ENCODE results near the gene LTBP4. TPM values are rescaled to one million over a fixed set of nuclear protein-coding genes. Genes with fewer than 3 reads are reported as not detected.

The LTBP4 gene
- total RNA-seq, 1 experiment from 2014 or later: 30.8 TPM

GRCh38 chr19:40662925-40663694 is 61.9 kb downstream of the LTBP4 start:
- Histone ChIP-seq H3K9me3 (no peaks in the 10 kb centered on the region), H3K36me3 (ENCODE audit: control insufficient read depth, insufficient read depth, low read length) (no peaks in the 10 kb centered on the region), H3K4me3 (ENCODE audit: low read depth, low read length) (peak overlapping the region; percentile 86), H3K4me1 (no peaks in the 10 kb centered on the region), H3K27me3 (replicated peaks; ENCODE audit: control insufficient read depth, insufficient read depth, low read length) (no peaks in the 10 kb centered on the region)
- no peaks in the 10 kb centered on the region for H3K4me1 Mint-ChIP-seq (ENCODE audit: low read depth, unreplicated experiment)
- H3K9me3 Mint-ChIP-seq (ENCODE audit: unreplicated experiment): no peaks in the 10 kb centered on the region
- peak overlapping the region; percentile 82 for H3K4me3 Mint-ChIP-seq (ENCODE audit: unreplicated experiment)
- ChIA-PET POLR2A (interaction anchor here (0.9 to 1.4 kb wide), 4 partner anchors 53 to 115 kb away, joined by 3 to 5 read pairs (median 4); partner anchors contain the start of genes ACTMAP and RAB4B), CTCF (interaction anchor here (0.7 to 2.5 kb wide), 15 partner anchors 9 to 679 kb away, joined by 3 to 11 read pairs (median 5); partner anchors contain the start of genes ACTMAP, EGLN2, ITPKC and NUMBL)
- peak in 1 of 2 experiments; percentile 98 for TF ChIP-seq CTCF (IDR thresholded peaks at IDR 0.05; ENCODE audit: insufficient read depth in 1 of 2, low read depth in 1 of 2, low read length in 1 of 2, severe bottlenecking in 1 of 2, unreplicated experiment in 1 of 2)
- H3K27me3 Mint-ChIP-seq (ENCODE audit: insufficient read depth, unreplicated experiment): no peaks in the 10 kb centered on the region
- intact Hi-C loops (cut with micrococcal nuclease; ENCODE audit: unreplicated experiment): loop anchor here (2.0 to 10.0 kb wide), 4 partner anchors 92 to 600 kb away; partner anchors contain the start of genes ACTMAP, EGLN2 and SNRPA
- no TSS peak for BruUV-seq (replicated peaks)
- peaks cover 9% of the 10 kb centered on the region for H3K36me3 Mint-ChIP-seq (ENCODE audit: insufficient read depth, unreplicated experiment)
- peak; percentile 88 to 95 for DNase-seq
- peak overlapping the region; percentile 68 for H3K27ac Mint-ChIP-seq (ENCODE audit: unreplicated experiment)

- Mint-ChIP-seq H3K4me3 (ENCODE audit: unreplicated experiment) (peak overlapping the region; percentile 82), H3K27me3 (ENCODE audit: insufficient read depth, unreplicated experiment) (no peaks in the 10 kb centered on the region), H3K9me3 (ENCODE audit: unreplicated experiment) (no peaks in the 10 kb centered on the region), H3K4me1 (ENCODE audit: low read depth, unreplicated experiment) (no peaks in the 10 kb centered on the region), H3K27ac (ENCODE audit: unreplicated experiment) (peak overlapping the region; percentile 68), H3K36me3 (ENCODE audit: insufficient read depth, unreplicated experiment) (peaks cover 9% of the 10 kb centered on the region)
- BruUV-seq (replicated peaks): no TSS peak
- TF ChIP-seq CTCF (IDR thresholded peaks at IDR 0.05; ENCODE audit: insufficient read depth in 1 of 2, low read depth in 1 of 2, low read length in 1 of 2, severe bottlenecking in 1 of 2, unreplicated experiment in 1 of 2): no peak
- Histone ChIP-seq H3K9me3 (no peaks in the 10 kb centered on the region), H3K36me3 (ENCODE audit: control insufficient read depth, insufficient read depth, low read length) (no peaks in the 10 kb centered on the region), H3K4me1 (no peaks in the 10 kb centered on the region), H3K27me3 (replicated peaks; ENCODE audit: control insufficient read depth, insufficient read depth, low read length) (no peaks in the 10 kb centered on the region), H3K4me3 (ENCODE audit: low read depth, low read length) (peak overlapping the region; percentile 86)
- ChIA-PET POLR2A (interaction anchor here (0.6 to 1.4 kb wide), 5 partner anchors 52 to 114 kb away, joined by 3 to 5 read pairs (median 4); partner anchors contain the start of genes ACTMAP and RAB4B), CTCF (interaction anchor here (0.7 to 2.5 kb wide), 14 partner anchors 8 to 678 kb away, joined by 3 to 11 read pairs (median 5); partner anchors contain the start of genes ACTMAP, EGLN2, ITPKC and NUMBL)
- intact Hi-C loops (cut with micrococcal nuclease; ENCODE audit: unreplicated experiment): loop anchor here (2.0 to 10.0 kb wide), 4 partner anchors 91 to 599 kb away; partner anchors contain the start of genes ACTMAP, EGLN2 and SNRPA
- DNase-seq: no peak
Observed at GRCh38 chr19:40663695-40664692, 62.8 kb downstream of the LTBP4 start.
